SH-SY5Y (cell line): Measurements from ENCODE around the gene PITPNM2.

Experiments
- GATA2 ChIP-seq: IDR thresholded peaks from 2 replicates; pipeline ENCODE4 v1.6.1; 2011; ENCODE audit warnings: mild to moderate bottlenecking, low read depth, low read length
- GATA3 ChIP-seq: IDR thresholded peaks from 2 replicates; pipeline ENCODE4 v1.6.1; 2011; ENCODE audit warnings: low read depth, mild to moderate bottlenecking, low read length, moderate library complexity

- no peak for TF ChIP-seq GATA3
- TF ChIP-seq GATA2: no peak
These were observed 17.8 kb downstream of the PITPNM2 start for GRCh38 chr12:123132951-123133619.
